IPS-20b (cell line): ENCODE data around the gene SLC9B1.

Source experiments
- H3K27ac ChIP-seq: one replicate; pipeline ENCODE4 v1.5.1; 2013; ENCODE audit warnings: low read length
- H3K27me3 ChIP-seq: 2 replicates; pipeline ENCODE4 v1.6.1; 2013; ENCODE audit warnings: mild to moderate bottlenecking, low read length, inconsistent platforms; ENCODE audit not compliant: insufficient read depth
- H3K36me3 ChIP-seq: 2 replicates; pipeline ENCODE4 v1.6.1; 2013; ENCODE audit warnings: low read depth, mild to moderate bottlenecking, inconsistent platforms, low read length, moderate library complexity; ENCODE audit not compliant: insufficient read depth
- H3K4me1 ChIP-seq: 2 replicates; pipeline ENCODE4 v1.6.1; 2013; ENCODE audit warnings: mild to moderate bottlenecking, control low read depth, inconsistent platforms, low read length, moderate library complexity; ENCODE audit not compliant: insufficient read depth
- H3K4me3 ChIP-seq: 2 replicates; pipeline ENCODE4 v1.5.1; 2013; ENCODE audit warnings: mild to moderate bottlenecking, low read length, inconsistent platforms
- H3K9ac ChIP-seq: 2 replicates; pipeline ENCODE4 v1.6.1; 2013; ENCODE audit warnings: low read depth, mild to moderate bottlenecking, inconsistent platforms, low read length, moderate library complexity
- H3K9me3 ChIP-seq: 2 replicates; pipeline ENCODE4 v1.6.1; 2013; ENCODE audit warnings: mild to moderate bottlenecking, low read depth, low read length, inconsistent platforms; ENCODE audit not compliant: insufficient read depth

Gene SLC9B1

GRCh38 chr4:103032574-103032973 is 13.1 kb upstream of the SLC9B1 start:
- H3K4me1 ChIP-seq = no peaks in the 10 kb centered on the region
- H3K27me3 ChIP-seq = no peaks in the 10 kb centered on the region
- H3K4me3 ChIP-seq = no peak overlapping the region
- no peaks in the 10 kb centered on the region for H3K36me3 ChIP-seq
- no peak overlapping the region for H3K27ac ChIP-seq
- no peak overlapping the region for H3K9ac ChIP-seq
- no peaks in the 10 kb centered on the region for H3K9me3 ChIP-seq

GRCh38 chr4:103030791-103031190 is 11.3 kb upstream of the SLC9B1 start:
- no peaks in the 10 kb centered on the region for H3K9me3 ChIP-seq
- no peaks in the 10 kb centered on the region for H3K36me3 ChIP-seq
- no peak overlapping the region for H3K9ac ChIP-seq
- no peak overlapping the region for H3K4me3 ChIP-seq
- H3K4me1 ChIP-seq = no peaks in the 10 kb centered on the region
- no peak overlapping the region for H3K27ac ChIP-seq
- H3K27me3 ChIP-seq = no peaks in the 10 kb centered on the region

GRCh38 chr4:103029300-103029699 is 9.8 kb upstream of the SLC9B1 start:
- no peaks in the 10 kb centered on the region for H3K4me1 ChIP-seq
- no peak overlapping the region for H3K4me3 ChIP-seq
- no peaks in the 10 kb centered on the region for H3K36me3 ChIP-seq
- no peak overlapping the region for H3K9ac ChIP-seq
- no peaks in the 10 kb centered on the region for H3K9me3 ChIP-seq
- no peak overlapping the region for H3K27ac ChIP-seq
- H3K27me3 ChIP-seq = no peaks in the 10 kb centered on the region

- H3K27ac ChIP-seq = no peak overlapping the region
- H3K36me3 ChIP-seq = no peaks in the 10 kb centered on the region
- no peaks in the 10 kb centered on the region for H3K27me3 ChIP-seq
- H3K4me1 ChIP-seq = no peaks in the 10 kb centered on the region
- no peaks in the 10 kb centered on the region for H3K9me3 ChIP-seq
- no peak overlapping the region for H3K9ac ChIP-seq
- no peak overlapping the region for H3K4me3 ChIP-seq
Observed at GRCh38 chr4:103026868-103027267, 7.4 kb upstream of the SLC9B1 start.

- no peak overlapping the region for H3K27ac ChIP-seq
- no peak overlapping the region for H3K9ac ChIP-seq
- H3K9me3 ChIP-seq = no peaks in the 10 kb centered on the region
- no peaks in the 10 kb centered on the region for H3K36me3 ChIP-seq
- H3K4me3 ChIP-seq = no peak overlapping the region
- H3K4me1 ChIP-seq = no peaks in the 10 kb centered on the region
- no peaks in the 10 kb centered on the region for H3K27me3 ChIP-seq
Observed at GRCh38 chr4:103024996-103025395, 5.5 kb upstream of the SLC9B1 start.

- no peaks in the 10 kb centered on the region for H3K27me3 ChIP-seq
- no peak overlapping the region for H3K4me3 ChIP-seq
- H3K9me3 ChIP-seq = peaks cover 4% of the 10 kb centered on the region; the same call in 1 of the 2 replicates
- H3K4me1 ChIP-seq = no peaks in the 10 kb centered on the region
- H3K9ac ChIP-seq = no peak overlapping the region
- H3K36me3 ChIP-seq = no peaks in the 10 kb centered on the region
- no peak overlapping the region for H3K27ac ChIP-seq
Observed at GRCh38 chr4:103021120-103021519, 1.6 kb upstream of the SLC9B1 start.

GRCh38 chr4:103018391-103019307 is 856 bp downstream of the SLC9B1 start:
- Histone ChIP-seq H3K4me3 (peak overlapping the region; percentile 66; the same call in 1 of the 2 replicates), H3K9me3 (peaks cover 4% of the 10 kb centered on the region; the same call in 1 of the 2 replicates), H3K27ac (no peak overlapping the region), H3K9ac (peak overlapping the region; percentile 84; the same call in 1 of the 2 replicates), H3K27me3 (no peaks in the 10 kb centered on the region), H3K36me3 (no peaks in the 10 kb centered on the region), H3K4me1 (no peaks in the 10 kb centered on the region)

GRCh38 chr4:103012551-103012950 is 7.0 kb downstream of the SLC9B1 start:
- no peak overlapping the region for H3K4me3 ChIP-seq
- no peak overlapping the region for H3K27ac ChIP-seq
- H3K4me1 ChIP-seq = no peaks in the 10 kb centered on the region
- no peaks in the 10 kb centered on the region for H3K36me3 ChIP-seq
- no peaks in the 10 kb centered on the region for H3K27me3 ChIP-seq
- no peak overlapping the region for H3K9ac ChIP-seq
- H3K9me3 ChIP-seq = no peaks in the 10 kb centered on the region

GRCh38 chr4:103012060-103012459 is 7.4 kb downstream of the SLC9B1 start:
- no peak overlapping the region for H3K9ac ChIP-seq
- no peak overlapping the region for H3K27ac ChIP-seq
- no peaks in the 10 kb centered on the region for H3K9me3 ChIP-seq
- no peaks in the 10 kb centered on the region for H3K27me3 ChIP-seq
- no peaks in the 10 kb centered on the region for H3K4me1 ChIP-seq
- H3K36me3 ChIP-seq = no peaks in the 10 kb centered on the region
- no peak overlapping the region for H3K4me3 ChIP-seq

GRCh38 chr4:103011378-103012025 is 8.0 kb downstream of the SLC9B1 start:
- no peaks in the 10 kb centered on the region for H3K27me3 ChIP-seq
- no peaks in the 10 kb centered on the region for H3K9me3 ChIP-seq
- H3K36me3 ChIP-seq = no peaks in the 10 kb centered on the region
- no peak overlapping the region for H3K4me3 ChIP-seq
- H3K9ac ChIP-seq = no peak overlapping the region
- H3K27ac ChIP-seq = no peak overlapping the region
- H3K4me1 ChIP-seq = no peaks in the 10 kb centered on the region

GRCh38 chr4:103010804-103011203 is 8.7 kb downstream of the SLC9B1 start:
- no peaks in the 10 kb centered on the region for H3K27me3 ChIP-seq
- no peaks in the 10 kb centered on the region for H3K36me3 ChIP-seq
- H3K9ac ChIP-seq = no peak overlapping the region
- no peaks in the 10 kb centered on the region for H3K9me3 ChIP-seq
- H3K4me3 ChIP-seq = no peak overlapping the region
- no peak overlapping the region for H3K27ac ChIP-seq
- H3K4me1 ChIP-seq = no peaks in the 10 kb centered on the region
